Stimulated activated CD4-positive, alpha-beta T cell treated with anti-CD3 and anti-CD28 coated beads, Interleukin-4, amount 100 ng/mL, for 24 hours (primary cell): ENCODE data around the gene CA10.

Source experiments
- DNase-seq: peaks from one replicate; pipeline ENCODE4 v3.0.0-alpha.2; 2020

CA10 gene

DNA sequence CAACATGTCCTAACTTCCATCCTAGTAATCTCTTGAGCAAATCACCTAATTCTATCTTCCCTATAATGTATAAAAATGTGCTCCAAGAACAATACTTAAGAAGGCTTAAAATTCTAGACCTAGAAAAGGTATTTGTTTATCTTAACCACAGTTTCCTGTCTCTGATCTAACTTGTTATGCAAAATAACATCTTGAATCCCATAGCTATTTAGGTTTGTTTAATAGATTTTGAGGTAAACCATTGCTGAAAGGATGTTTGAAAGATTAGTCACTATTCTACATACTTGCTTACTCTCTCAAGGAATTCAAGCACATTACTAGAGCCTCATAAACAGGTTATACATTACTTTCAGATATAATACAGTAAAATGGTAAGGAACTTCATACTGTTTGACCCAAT, 13.0 kb downstream of the CA10 start:
- no peak for DNase-seq

GRCh38 chr17:52143542-52143941, 15.0 kb downstream of the CA10 start:
- no peak for DNase-seq

DNA sequence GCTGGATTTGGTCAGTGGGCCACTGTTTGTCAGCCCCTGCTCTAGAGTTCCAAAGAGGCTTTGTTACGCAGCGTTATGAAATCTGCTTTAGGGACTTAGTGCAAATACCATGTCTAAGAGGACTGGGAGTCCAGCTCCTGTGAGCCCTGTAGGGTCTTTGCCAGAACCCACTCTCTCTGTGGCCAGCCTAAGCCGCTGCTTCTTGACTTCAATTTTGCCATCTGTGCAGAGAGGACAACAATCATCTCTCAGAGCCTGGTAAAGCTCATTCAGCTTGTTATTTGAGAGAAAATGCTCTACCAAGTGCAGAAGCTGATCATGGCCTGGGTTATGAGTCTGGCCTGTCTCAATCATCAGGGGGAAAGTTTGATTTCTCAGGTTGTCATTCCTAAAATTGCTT, 17.9 kb downstream of the CA10 start:
- DNase-seq = no peak

- no peak for DNase-seq
These were observed 19.8 kb downstream of the CA10 start for GRCh38 chr17:52138752-52139151.

DNA sequence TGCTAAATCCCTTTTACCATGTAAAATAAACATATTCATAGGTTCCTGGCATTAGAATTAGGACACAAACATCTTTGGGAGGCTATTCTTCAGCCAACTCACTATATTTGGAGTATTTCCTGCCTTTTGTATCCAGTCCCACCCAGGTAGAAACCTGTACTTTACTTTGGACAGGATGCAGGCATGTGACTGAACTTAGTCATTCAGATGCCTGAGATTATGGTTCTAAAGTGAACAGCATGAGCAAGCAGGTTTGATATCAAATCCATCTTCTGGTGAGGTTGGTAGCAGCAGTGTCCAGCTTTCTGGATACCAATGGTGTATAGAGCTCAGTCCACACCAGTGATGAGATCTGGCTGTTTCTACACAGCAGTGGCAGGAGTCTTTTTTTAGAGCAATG, 20.2 kb downstream of the CA10 start:
- no peak for DNase-seq

DNA sequence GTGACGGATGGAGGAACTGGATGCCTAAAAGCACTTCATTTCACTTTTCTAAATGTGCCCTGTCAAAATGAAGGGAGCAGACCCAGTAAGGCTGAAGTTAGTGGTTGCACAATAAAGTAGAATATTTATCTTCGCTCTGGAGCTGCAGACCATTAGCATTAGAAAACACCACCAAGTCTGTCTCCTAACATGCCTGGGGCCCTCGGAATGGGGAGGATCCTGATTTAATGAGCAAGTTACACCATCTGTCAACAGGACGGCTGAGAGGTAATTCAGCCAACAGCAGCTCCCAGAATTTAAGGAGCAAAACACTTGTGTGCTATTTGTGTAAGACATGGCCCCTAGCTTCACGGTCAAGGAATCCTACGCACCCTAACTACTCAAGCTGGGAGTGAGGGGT, 22.3 kb downstream of the CA10 start:
- no peak for DNase-seq

DNA sequence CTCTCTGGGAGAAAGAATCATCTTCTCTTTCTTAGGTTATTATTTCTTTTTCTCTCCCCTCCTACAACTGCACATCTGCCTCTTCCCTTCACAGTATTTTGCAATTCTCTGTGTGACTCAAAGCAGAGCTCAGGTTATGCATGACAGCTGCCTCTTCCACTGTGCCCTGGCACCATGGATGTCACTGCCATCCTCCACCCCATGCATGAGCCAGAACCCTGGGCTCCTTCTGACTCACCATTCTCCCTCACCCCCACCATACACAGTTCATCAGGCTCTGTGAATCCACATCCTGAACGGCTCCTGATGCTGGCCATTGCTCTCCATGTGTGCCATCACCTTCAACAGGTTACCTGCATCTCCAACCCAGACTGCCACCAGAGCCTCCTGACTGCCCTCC, 23.9 kb downstream of the CA10 start:
- DNase-seq = no peak

DNA sequence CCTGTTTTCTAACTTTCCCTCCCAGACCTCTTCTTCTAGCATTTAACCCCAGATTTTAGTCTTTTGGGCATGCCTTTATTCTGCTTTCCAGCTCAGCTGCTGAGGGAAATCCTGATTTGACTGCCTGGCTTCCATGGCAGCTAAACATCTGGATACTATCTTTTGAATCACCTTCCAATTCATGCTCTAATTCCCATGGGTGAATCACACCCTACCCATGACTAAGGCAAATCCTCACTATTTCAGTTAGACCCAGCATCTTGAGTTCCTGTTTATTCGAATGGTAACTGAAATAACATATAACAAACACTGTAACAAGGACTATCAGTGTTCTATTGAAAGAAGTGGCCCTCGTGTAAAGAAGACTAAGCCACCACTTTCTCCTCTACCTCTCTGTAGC, 29.8 kb downstream of the CA10 start:
- no peak for DNase-seq

DNA sequence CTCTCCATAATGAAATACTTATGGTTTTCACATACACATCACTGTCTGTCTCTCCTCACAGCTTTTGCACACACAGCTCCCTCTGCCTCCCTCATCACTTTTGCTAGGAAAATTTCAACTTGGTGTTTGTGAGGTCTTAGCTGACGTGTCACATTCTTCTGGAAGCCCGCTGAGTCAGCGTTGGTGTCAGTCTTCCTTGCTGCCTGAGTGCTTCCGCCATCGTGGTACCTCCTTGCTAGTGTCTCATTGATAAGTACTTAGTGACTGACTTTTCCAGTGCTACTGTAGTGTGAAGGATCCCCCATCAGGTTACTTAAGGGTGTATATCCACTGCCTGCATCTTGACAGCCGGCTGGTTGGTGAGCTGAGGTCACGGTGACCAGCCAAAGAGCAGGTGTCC, 33.5 kb downstream of the CA10 start:
- DNase-seq = no peak

GRCh38 chr17:52124561-52124960, 34.0 kb downstream of the CA10 start:
- no peak for DNase-seq

GRCh38 chr17:52120465-52120864, 38.0 kb downstream of the CA10 start:
- DNase-seq = no peak

DNA sequence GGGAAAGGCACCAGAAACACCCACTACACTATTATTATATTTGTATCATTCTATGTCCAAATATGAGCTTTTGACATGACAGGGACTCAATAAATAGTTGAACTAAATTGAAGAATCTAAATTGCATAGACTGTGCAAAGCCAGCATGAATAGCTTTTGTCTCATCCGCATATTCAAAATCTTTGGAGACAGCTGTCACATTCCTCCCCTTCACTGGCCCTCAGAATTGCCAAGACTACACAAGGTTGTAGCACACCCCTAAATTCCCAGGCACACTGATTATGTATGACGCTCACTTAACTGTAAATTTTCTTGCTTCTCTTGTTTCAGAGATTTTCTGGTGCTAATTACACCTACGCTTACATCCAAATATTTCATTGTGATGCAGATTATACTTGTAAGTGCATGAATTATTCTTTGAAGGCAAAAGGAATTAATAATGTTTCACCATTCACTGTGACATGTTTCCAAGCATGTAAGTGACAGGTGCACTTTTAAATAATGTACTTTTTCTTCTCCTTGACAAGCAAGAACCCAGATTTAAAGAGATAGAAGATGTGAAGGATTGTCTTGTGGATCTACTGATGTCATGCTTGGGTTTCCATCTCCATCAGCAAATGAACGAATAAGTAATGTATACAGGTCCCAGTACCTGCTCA, 47.5 kb downstream of the CA10 start:
- no peak for DNase-seq

- DNase-seq = peak; percentile 35
These were observed 51.8 kb downstream of the CA10 start for GRCh38 chr17:52106638-52107261.

DNA sequence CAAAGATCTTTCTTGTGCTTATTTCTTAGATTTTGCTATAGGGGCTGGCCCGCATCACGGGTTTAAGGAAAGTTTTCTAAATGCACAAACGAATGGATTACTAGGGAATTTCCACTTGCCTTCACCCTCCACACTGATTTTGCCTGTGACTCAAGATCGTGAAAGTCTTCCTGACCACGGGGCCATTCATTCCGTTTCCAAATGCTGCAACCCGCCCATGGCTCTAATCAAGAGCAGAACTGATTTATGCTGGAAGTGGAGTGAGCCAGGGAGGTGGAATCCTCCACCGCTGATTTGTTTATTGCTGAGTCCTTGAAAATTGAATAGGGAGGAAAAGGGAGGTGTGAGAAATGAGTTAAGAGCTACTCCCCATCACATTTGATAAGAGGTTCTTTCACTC, 52.4 kb downstream of the CA10 start:
- DNase-seq = no peak

DNA sequence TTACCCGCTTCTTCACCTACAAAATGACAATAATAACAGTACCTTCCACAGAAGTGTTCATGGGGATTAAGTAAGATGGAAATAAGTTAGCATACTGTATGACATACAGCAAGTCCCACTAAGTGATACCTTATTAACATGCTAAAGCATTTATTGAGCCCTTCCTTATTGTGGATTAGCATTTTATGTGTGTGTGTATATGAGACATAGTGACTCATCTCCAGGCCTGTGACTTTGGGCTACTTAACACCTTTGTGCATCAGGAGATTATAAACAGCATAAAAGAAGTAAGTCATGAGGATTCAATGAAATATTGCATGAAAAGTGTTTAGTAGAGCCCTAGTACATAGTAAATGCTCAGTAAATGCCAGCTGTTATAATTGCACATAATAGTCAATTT, 52.9 kb downstream of the CA10 start:
- no peak for DNase-seq

DNA sequence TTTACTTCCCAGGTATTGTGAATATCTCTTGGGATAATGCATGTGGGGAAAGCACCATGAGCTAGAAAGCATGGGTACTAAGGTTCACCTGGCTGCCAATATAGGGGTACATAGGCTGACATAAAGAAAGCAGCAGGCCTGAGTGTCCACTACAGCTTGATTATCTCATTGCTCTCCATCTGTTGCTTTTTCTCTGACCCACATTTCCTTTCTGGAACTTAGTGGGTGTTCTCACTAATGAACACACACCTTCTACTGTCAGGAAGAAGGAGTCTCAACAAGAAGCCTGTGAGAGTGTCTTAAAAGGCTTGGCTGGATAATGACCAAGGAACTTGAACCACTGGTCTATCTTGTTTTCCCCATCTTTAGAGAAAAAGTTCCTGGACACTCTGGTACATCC, 62.5 kb downstream of the CA10 start:
- DNase-seq = no peak

- no peak for DNase-seq
These were observed 74.3 kb downstream of the CA10 start for GRCh38 chr17:52084176-52084575.

- DNase-seq = no peak
These were observed 79.0 kb downstream of the CA10 start for GRCh38 chr17:52079496-52079895.

DNA sequence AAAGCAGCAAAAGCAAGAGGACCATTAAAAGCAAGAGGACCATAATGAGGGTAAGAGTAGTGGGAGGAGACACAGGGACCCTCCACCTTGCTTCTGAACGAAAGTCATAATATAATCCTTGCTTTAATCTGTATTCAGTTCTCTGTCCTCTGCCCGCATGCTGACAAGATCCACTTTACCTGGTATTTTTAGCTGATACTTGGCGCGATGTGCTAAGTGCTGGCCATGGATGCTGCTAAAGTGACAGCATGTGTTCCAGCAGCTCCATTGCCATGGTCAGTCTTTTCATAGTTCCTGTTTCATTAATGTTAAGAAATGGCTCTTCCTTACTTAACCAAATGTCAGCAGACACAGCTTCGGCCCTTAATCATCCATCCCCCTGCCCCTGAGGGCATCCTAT, 86.8 kb downstream of the CA10 start:
- DNase-seq = no peak

GRCh38 chr17:52064791-52065211, 93.7 kb downstream of the CA10 start:
- DNase-seq = no peak

DNA sequence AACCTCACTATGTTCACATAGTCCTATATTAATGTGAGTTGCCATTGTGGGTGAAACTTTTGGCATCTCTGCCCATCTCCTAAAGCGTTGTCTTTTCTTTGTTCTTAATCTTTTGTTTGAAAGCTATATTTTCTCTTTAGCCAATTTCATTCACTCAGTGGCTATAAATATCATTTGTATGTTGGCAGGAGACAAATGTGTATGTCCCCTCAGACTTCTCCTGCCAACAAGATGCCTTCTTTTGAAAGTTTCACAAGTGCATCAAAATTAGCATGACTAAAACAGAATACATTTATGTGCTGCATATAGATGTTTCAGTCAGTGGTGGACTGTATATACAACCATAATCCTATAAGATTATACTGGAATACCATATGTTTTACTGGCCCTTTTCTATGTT, 109.0 kb downstream of the CA10 start:
- DNase-seq = no peak

GRCh38 chr17:52049051-52049450, 109.5 kb downstream of the CA10 start:
- no peak for DNase-seq

GRCh38 chr17:52048137-52048898, 110.2 kb downstream of the CA10 start:
- DNase-seq = no peak

DNA sequence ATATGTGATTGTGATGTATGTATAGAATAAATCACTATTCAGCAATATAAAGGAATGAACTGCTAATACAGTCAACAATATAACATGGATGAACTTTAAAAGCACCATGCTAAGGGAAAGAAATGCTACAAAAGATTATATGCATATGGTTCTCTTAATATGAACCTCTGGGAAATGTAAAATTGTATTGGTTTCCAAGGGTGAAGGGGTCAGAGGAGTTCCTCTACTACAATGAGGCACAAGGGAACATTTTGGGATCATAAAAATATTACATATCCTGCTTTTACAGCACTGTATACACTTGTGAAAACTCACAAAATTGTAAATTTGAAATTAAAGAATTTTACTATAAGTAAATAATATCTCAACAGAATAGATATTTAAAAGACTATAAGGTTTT, 111.4 kb downstream of the CA10 start:
- DNase-seq = no peak
